Thyroid gland (tissue), 4 donors: ENCODE measurements around the gene NDUFS3. TPM values are rescaled to one million over a fixed set of nuclear protein-coding genes. Genes with fewer than 3 reads are reported as not detected.
"Not testable (repeated sequence)": the region's sequence is repeated elsewhere in the genome, so short reads cannot be mapped to it uniquely, and the experiment has no call there.

ENCODE experiments used
- DNase-seq, 2 donors: peaks; one replicate each; pipeline ENCODE4 v3.0.0-alpha.2; 2019
- H3K27ac ChIP-seq, 3 donors: fragments of 200-600 bp; sonication (generic); 1 replicate in 2 of 3; 2 replicates in 1 of 3; pipeline ENCODE4 v1.5.1; 2016 to 2019; ENCODE audit warnings: mild to moderate bottlenecking in 1 of 3, moderate library complexity in 1 of 3
- H3K27me3 ChIP-seq: fragments of 200-600 bp; sonication (generic); one replicate; pipeline ENCODE4 v1.5.1; 2019
- H3K36me3 ChIP-seq, 2 donors: fragments of 200-600 bp; sonication (generic); one replicate each; pipeline ENCODE4 v1.5.1; 2016 to 2019
- H3K4me1 ChIP-seq, 2 donors: fragments of 200-600 bp; sonication (generic); one replicate each; pipeline ENCODE4 v1.5.1; 2017 to 2019
- H3K4me3 ChIP-seq, 3 donors: fragments of 200-600 bp; sonication (generic); replicated peaks in 1 of 3; 1 replicate in 2 of 3; 2 replicates in 1 of 3; pipeline ENCODE4 v1.5.1; 2016; ENCODE audit warnings: mild to moderate bottlenecking in 1 of 3
- H3K9me3 ChIP-seq: fragments of 200-600 bp; sonication (generic); one replicate; pipeline ENCODE4 v1.5.1; 2017
- POLR2A ChIP-seq, 2 donors: fragments of 450-650 bp; IDR thresholded peaks; one replicate each; pipeline ENCODE4 v1.6.1; 2017; ENCODE audit warnings: antibody characterized with exemption in 2 of 2, mild to moderate bottlenecking in 2 of 2, moderate library complexity in 1 of 2
- WGBS, 2 donors: methylation state at CpG; one replicate each; pipeline ENCODE4 v1.1.5; 2017; 5-methylcytosine and 5-hydroxymethylcytosine counted together
- intact Hi-C: fragments of 100-400 bp; cut with DNase I; formaldehyde crosslinking; loops from one replicate; pipeline ENCODE4 v1.15.1; 2023
- total RNA-seq, 4 donors: library from RNA; depleted of rRNA; stranded (reverse); fragments of >200 nt; gene quantifications; one replicate each; pipeline ENCODE4 v1.2.3, GENCODE V29; 2016
- TF ChIP-seq, protein P1 (sequence below), 6 experiments: fragments of 200-600 bp in 3 of 6; fragments of 450-650 bp in 3 of 6; sonication (generic) in 3 of 6; IDR thresholded peaks; one replicate each; pipeline ENCODE4 v1.5.1; 2016 to 2019; ENCODE audit warnings: antibody characterized with exemption in 6 of 6, mild to moderate bottlenecking in 2 of 6, inconsistent platforms in 1 of 6, moderate library complexity in 1 of 6

The NDUFS3 gene
- total RNA-seq, 4 donors from 2014 or later = 42.6 to 84.3 (median 81.2) TPM

GRCh38 chr11:47541070-47541469 lies 37.8 kb upstream of the NDUFS3 start:
- H3K4me1 ChIP-seq = peaks cover 35 to 38% of the 10 kb centered on the region in 2 donors
- intact Hi-C loops = no loop called here

DNA sequence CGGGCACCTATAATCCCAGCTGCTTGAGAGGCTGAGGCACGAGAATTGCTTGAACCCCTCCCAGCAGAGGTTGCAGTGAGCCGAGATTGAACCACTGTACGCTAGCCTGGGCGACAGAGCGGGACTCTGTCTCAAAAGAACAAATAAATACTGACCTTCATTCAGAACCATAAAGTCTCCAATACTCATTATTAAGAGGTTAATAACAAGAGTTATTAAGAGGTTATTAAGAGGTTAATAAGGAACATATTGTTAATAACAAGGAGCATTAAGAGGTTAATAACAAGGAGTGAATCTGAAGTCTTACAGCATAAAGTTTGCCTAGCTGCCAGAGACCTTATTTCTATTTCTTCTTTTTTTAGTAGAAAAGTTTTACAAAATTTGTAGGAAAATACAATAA lies 33.6 kb upstream of the NDUFS3 start:
- H3K27me3 ChIP-seq = no peaks in the 10 kb centered on the region
- H3K9me3 ChIP-seq = no peaks in the 10 kb centered on the region
- 95 to 97% methylated on average over 6 of the region's 6 CpGs for WGBS, 2 donors
- H3K36me3 ChIP-seq = no peaks in the 10 kb centered on the region
- DNase-seq = no peak
- no peak for TF ChIP-seq POLR2A (IDR thresholded peaks at IDR 0.05)
- TF ChIP-seq, protein P1, sequence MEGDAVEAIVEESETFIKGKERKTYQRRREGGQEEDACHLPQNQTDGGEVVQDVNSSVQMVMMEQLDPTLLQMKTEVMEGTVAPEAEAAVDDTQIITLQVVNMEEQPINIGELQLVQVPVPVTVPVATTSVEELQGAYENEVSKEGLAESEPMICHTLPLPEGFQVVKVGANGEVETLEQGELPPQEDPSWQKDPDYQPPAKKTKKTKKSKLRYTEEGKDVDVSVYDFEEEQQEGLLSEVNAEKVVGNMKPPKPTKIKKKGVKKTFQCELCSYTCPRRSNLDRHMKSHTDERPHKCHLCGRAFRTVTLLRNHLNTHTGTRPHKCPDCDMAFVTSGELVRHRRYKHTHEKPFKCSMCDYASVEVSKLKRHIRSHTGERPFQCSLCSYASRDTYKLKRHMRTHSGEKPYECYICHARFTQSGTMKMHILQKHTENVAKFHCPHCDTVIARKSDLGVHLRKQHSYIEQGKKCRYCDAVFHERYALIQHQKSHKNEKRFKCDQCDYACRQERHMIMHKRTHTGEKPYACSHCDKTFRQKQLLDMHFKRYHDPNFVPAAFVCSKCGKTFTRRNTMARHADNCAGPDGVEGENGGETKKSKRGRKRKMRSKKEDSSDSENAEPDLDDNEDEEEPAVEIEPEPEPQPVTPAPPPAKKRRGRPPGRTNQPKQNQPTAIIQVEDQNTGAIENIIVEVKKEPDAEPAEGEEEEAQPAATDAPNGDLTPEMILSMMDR (IDR thresholded peaks at IDR 0.05) = no peak
- intact Hi-C loops = no loop called here
- H3K27ac ChIP-seq = no peak overlapping the region
- H3K4me3 ChIP-seq = no peak overlapping the region
- H3K4me1 ChIP-seq = peaks cover 17% of the 10 kb centered on the region in 2 donors

More at GRCh38 chr11:47541070-47541469, 37.8 kb upstream of the NDUFS3 start:
- H3K4me3 ChIP-seq = no peak overlapping the region
- no peak for DNase-seq
- H3K27ac ChIP-seq = no peak overlapping the region
- 95 to 96% methylated on average over 2 of the region's 2 CpGs for WGBS, 2 donors
- no peaks in the 10 kb centered on the region for H3K9me3 ChIP-seq
- no peaks in the 10 kb centered on the region for H3K36me3 ChIP-seq
- H3K27me3 ChIP-seq = no peaks in the 10 kb centered on the region
- TF ChIP-seq, protein P1 (IDR thresholded peaks at IDR 0.05) = no peak
- TF ChIP-seq POLR2A (IDR thresholded peaks at IDR 0.05) = no peak

DNA sequence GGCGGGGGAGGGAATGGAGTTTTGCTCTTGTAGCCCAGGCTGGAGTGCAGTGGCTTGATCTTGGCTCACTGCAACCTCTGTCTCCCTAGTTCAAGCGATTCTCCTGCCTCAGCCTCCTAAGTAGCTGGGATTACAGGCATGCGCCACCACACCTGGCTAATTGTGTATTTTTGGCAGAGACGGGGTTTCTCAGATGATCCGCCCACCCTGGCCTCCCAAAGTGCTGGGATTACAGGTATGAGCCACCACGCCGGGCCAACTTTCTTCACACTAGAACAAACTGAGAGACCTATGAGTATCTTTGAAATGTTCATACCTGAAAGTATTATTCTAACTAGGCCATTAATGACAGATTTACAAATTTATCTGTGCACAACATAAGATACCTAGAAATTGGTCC lies 32.6 kb upstream of the NDUFS3 start:
- intact Hi-C loops, H3K4me3 ChIP-seq: not testable (repeated sequence)

GRCh38 chr11:47550288-47551047 lies 28.4 kb upstream of the NDUFS3 start:
- intact Hi-C loops = loop anchor here (10.0 kb wide), 1 partner anchor 76 kb away; no protein-coding TSS in a partner anchor
- H3K4me1 ChIP-seq = peaks cover 21 to 29% of the 10 kb centered on the region in 2 donors
- H3K4me3 ChIP-seq = no peak overlapping the region
- TF ChIP-seq, protein P1 (IDR thresholded peaks at IDR 0.05) = no peak
- no peak for TF ChIP-seq POLR2A (IDR thresholded peaks at IDR 0.05)
- no peaks in the 10 kb centered on the region for H3K9me3 ChIP-seq
- H3K27ac ChIP-seq = no peak overlapping the region
- no peaks in the 10 kb centered on the region for H3K27me3 ChIP-seq
- H3K36me3 ChIP-seq = no peaks in the 10 kb centered on the region
- DNase-seq = no peak
- 85 to 88% methylated on average over 8 to 10 of the region's 10 CpGs for WGBS, 2 donors

More for the DNA sequence above, 32.6 kb upstream of the NDUFS3 start:
- peaks cover 18 to 23% of the 10 kb centered on the region in 2 donors for H3K4me1 ChIP-seq
- not testable (repeated sequence) for H3K27me3 ChIP-seq, DNase-seq, H3K9me3 ChIP-seq, H3K36me3 ChIP-seq, H3K27ac ChIP-seq
- WGBS, 2 donors = 83 to 92% methylated on average over 7 of the region's 7 CpGs

DNA sequence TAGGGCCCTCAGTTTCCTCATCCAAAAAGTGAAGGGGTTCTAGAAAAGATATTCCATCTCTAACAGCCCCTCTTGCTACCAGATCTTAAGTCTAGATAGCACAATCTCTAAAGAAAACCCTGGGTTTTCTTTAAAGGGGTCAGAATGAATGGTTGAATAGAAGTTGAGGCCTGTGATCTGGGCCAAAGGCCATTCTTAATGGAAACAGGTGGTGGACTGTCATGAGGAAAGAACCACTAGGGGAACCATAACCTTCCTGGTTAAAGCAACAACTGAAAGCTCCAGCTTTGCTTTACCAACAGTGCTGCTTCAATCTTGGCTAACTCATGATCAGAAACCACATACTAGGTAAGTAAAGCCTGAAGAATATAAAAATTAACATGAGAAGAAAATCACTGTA lies 27.8 kb upstream of the NDUFS3 start:
- H3K27ac ChIP-seq = peak overlapping the region in 2 of 3 donors; percentile 93 to 94
- no peak for TF ChIP-seq POLR2A (IDR thresholded peaks at IDR 0.05)
- TF ChIP-seq, protein P1 (IDR thresholded peaks at IDR 0.05) = peak in 2 of 6 experiments; percentile 12 to 24
- H3K9me3 ChIP-seq = no peaks in the 10 kb centered on the region
- intact Hi-C loops = loop anchor here (10.0 kb wide), 1 partner anchor 76 kb away; no protein-coding TSS in a partner anchor
- no peaks in the 10 kb centered on the region for H3K36me3 ChIP-seq
- H3K4me3 ChIP-seq = no peak overlapping the region
- H3K4me1 ChIP-seq = peaks cover 21 to 29% of the 10 kb centered on the region in 2 donors
- no peak for DNase-seq
- H3K27me3 ChIP-seq = no peaks in the 10 kb centered on the region
